Astrocyte (in vitro differentiated cells and primary cell): ENCODE data around the gene TSC22D3.

Experiments used
- EZH2 ChIP-seq: IDR thresholded peaks from 2 replicates; pipeline ENCODE4 v1.6.1; 2012; ENCODE audit warnings: mild to moderate bottlenecking, low read length, inconsistent platforms; ENCODE audit not compliant: insufficient read depth
- TF ChIP-seq, protein P1 (sequence below): IDR thresholded peaks from 2 replicates; pipeline ENCODE4 v1.5.1; 2011; ENCODE audit warnings: low read depth, mild to moderate bottlenecking, inconsistent platforms, low read length, moderate library complexity; ENCODE audit not compliant: insufficient read depth

DNA sequence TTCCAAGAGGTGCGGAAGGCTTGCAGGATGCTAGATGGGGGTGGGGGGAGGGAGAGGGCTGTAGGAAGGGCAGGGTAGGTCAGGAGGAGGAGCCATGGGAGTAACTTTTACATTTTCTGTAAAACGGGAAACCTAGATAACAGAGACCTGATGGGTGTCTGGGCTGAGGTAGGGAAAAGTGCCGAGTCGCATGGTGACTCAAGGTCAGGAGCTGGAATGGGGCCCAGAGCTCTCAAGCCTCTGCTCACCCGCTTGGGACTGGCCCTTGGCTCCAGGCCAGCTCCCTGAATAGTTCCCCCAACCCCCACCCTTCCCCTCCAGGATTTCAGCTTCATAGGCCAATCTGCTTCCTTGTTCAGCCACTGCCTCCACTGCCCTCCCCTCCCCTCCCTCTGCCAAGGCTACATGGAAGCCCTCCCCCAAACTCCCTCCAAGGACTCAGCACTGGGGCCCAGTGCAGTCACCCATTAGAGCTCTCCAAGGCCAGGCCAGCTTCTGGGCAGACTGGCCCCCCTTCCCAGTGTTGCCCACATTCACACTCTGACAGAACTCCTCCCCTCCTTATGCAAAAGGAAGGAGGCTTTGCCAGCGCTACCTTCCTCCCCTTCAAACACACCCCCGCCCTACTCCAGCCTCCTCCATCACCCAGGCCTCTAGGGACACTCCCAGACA lies 43.6 kb downstream of the TSC22D3 start:
- TF ChIP-seq, protein P1, sequence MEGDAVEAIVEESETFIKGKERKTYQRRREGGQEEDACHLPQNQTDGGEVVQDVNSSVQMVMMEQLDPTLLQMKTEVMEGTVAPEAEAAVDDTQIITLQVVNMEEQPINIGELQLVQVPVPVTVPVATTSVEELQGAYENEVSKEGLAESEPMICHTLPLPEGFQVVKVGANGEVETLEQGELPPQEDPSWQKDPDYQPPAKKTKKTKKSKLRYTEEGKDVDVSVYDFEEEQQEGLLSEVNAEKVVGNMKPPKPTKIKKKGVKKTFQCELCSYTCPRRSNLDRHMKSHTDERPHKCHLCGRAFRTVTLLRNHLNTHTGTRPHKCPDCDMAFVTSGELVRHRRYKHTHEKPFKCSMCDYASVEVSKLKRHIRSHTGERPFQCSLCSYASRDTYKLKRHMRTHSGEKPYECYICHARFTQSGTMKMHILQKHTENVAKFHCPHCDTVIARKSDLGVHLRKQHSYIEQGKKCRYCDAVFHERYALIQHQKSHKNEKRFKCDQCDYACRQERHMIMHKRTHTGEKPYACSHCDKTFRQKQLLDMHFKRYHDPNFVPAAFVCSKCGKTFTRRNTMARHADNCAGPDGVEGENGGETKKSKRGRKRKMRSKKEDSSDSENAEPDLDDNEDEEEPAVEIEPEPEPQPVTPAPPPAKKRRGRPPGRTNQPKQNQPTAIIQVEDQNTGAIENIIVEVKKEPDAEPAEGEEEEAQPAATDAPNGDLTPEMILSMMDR, result no peak
- TF ChIP-seq EZH2, result no peak
